ENCODE measurements around the gene CNTNAP2.

DNA sequence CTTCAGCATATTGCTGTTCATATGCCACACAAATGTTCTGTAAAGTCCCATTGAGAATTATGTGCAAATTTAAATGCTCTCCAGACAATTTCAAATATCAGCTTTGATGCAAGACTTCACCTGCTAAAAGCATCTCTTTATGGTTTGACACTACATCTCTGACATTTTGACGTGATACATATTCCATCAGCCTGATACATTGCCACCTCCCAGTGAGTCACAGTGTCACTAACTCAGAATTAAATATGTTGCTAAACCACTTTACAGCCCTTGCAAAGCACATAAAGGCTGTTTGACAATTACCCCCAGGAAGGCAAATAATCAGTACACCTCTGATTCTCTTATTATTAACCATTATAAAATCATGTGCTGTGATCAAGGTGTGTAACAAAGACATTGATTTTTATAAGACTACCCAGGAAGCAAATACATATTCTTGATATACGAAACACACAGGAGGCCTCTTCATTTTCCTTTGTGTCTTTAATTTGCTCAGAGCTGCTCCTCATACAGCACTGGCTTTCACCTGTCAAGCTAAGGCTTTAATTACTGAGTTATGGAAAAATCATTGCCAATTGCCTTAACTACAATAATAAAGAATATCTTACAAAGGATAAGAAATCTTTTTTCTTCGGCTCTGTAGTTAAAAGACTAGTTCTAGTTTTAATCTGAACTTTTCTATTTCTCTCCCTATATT is 1926.5 kb downstream of the CNTNAP2 start:
- TF ChIP-seq, protein P1, sequence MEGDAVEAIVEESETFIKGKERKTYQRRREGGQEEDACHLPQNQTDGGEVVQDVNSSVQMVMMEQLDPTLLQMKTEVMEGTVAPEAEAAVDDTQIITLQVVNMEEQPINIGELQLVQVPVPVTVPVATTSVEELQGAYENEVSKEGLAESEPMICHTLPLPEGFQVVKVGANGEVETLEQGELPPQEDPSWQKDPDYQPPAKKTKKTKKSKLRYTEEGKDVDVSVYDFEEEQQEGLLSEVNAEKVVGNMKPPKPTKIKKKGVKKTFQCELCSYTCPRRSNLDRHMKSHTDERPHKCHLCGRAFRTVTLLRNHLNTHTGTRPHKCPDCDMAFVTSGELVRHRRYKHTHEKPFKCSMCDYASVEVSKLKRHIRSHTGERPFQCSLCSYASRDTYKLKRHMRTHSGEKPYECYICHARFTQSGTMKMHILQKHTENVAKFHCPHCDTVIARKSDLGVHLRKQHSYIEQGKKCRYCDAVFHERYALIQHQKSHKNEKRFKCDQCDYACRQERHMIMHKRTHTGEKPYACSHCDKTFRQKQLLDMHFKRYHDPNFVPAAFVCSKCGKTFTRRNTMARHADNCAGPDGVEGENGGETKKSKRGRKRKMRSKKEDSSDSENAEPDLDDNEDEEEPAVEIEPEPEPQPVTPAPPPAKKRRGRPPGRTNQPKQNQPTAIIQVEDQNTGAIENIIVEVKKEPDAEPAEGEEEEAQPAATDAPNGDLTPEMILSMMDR (IDR thresholded peaks at IDR 0.05 in 4 of 5, conservative IDR thresholded peaks at IDR 0.05 in 1 of 5): no peak
- no peak for TF ChIP-seq POLR2A (IDR thresholded peaks at IDR 0.05)

Measured in gastrocnemius medialis (tissue), 4 donors.